Measurements from ENCODE around the gene TEX54. TPM values are rescaled to one million over a fixed set of nuclear protein-coding genes. Genes with fewer than 3 reads are reported as not detected.
"Not testable (repeated sequence)": the region's sequence is repeated elsewhere in the genome, so short reads cannot be mapped to it uniquely, and the experiment has no call there.

The TEX54 gene
- polyA plus RNA-seq (ENCODE audit: insufficient read length in 3 of 3) = under 1 TPM in 2 of 3 donors, not detected in 1; 0.36 to 0.65 TPM
- long read RNA-seq, donor 1 = 0 reads
- long read RNA-seq, donor 2 = 0 reads
- long read RNA-seq, donor 3 = 0 reads
- long read RNA-seq, donor 4, partial matches to known transcripts = 0 of 1 reads
- long read RNA-seq, donor 4, other reads (novel, unspliced or antisense) = 0 of 1 reads
- long read RNA-seq, donor 5 = 0 reads
- long read RNA-seq, donor 6 = 0 reads
- long read RNA-seq, donor 7 = 0 reads
- long read RNA-seq, donor 8, partial matches to known transcripts = 0 of 2 reads
- long read RNA-seq, donor 8, other reads (novel, unspliced or antisense) = 0 of 2 reads
- long read RNA-seq, donor 9, partial matches to known transcripts = 0 of 1 reads
- long read RNA-seq, donor 9, other reads (novel, unspliced or antisense) = 0 of 1 reads
- long read RNA-seq, donor 10, partial matches to known transcripts = 0 of 1 reads
- long read RNA-seq, donor 10, other reads (novel, unspliced or antisense) = 0 of 1 reads
- long read RNA-seq, donor 11, partial matches to known transcripts = 0 of 1 reads
- long read RNA-seq, donor 11, other reads (novel, unspliced or antisense) = 0 of 1 reads
- long read RNA-seq, donor 12 = 0 reads
- long read RNA-seq, donor 13 = 0 reads
- long read RNA-seq, donor 14 = 0 reads
- long read RNA-seq, donor 15, partial matches to known transcripts = 0 of 2 reads
- long read RNA-seq, donor 15, other reads (novel, unspliced or antisense) = 0 of 2 reads
- long read RNA-seq, donor 16, partial matches to known transcripts = 0 of 1 reads
- long read RNA-seq, donor 16, other reads (novel, unspliced or antisense) = 0 of 1 reads

- no peak for DNase-seq
These were observed at the start of gene TEX54 for GRCh38 chr11:62832336-62833234. TSS of gene TEX54 (minus strand) at chr11:62832841.

GRCh38 chr11:62882431-62882749 is 49.7 kb upstream of the TEX54 start:
- no peak for DNase-seq

GRCh38 chr11:62881579-62882430 is 49.2 kb upstream of the TEX54 start:
- peak; percentile 96 for DNase-seq

- DNase-seq = peak; percentile 88
These were observed 48.4 kb upstream of the TEX54 start, which contains the start of gene SLC3A2 for GRCh38 chr11:62880803-62881578. TSS of gene SLC3A2 (plus strand) at chr11:62880896. CDS start at chr11:62881024, 128 bp downstream.

GRCh38 chr11:62880231-62880802 is 47.7 kb upstream of the TEX54 start:
- peak; percentile 34 for DNase-seq

GRCh38 chr11:62879235-62879978 is 46.8 kb upstream of the TEX54 start:
- no peak for DNase-seq

- no peak for DNase-seq
These were observed 44.1 kb upstream of the TEX54 start for GRCh38 chr11:62876712-62877111.

- no peak for DNase-seq
These were observed 43.2 kb upstream of the TEX54 start for GRCh38 chr11:62875698-62876478.

GRCh38 chr11:62874851-62875250 is 42.2 kb upstream of the TEX54 start:
- DNase-seq = no peak

- no peak for DNase-seq
These were observed 33.0 kb upstream of the TEX54 start for GRCh38 chr11:62865635-62866034.

GRCh38 chr11:62863687-62864335 is 31.2 kb upstream of the TEX54 start:
- DNase-seq = no peak

- not testable (repeated sequence) for DNase-seq
These were observed 29.0 kb upstream of the TEX54 start for GRCh38 chr11:62861564-62862192.

- DNase-seq = no peak
These were observed 28.4 kb upstream of the TEX54 start for GRCh38 chr11:62860835-62861563.

- DNase-seq = not testable (repeated sequence)
These were observed 26.7 kb upstream of the TEX54 start for GRCh38 chr11:62859281-62859703.

GRCh38 chr11:62858201-62858600 is 25.6 kb upstream of the TEX54 start:
- DNase-seq = no peak

GRCh38 chr11:62857541-62857982 is 24.9 kb upstream of the TEX54 start:
- DNase-seq = no peak
